HG02759 (cell line): Measurements from ENCODE around the gene AMIGO1.

ENCODE experiments used
- ATAC-seq: cut with Tn5 transposase; IDR thresholded peaks from one replicate; pipeline ENCODE4 v1.9.1; 2021; ENCODE audit warnings: mild to moderate bottlenecking, moderate library complexity; ENCODE audit not compliant: unreplicated experiment

AMIGO1 gene

GRCh38 chr1:109466125-109466451 lies 43.4 kb downstream of the AMIGO1 start:
- no peak for ATAC-seq

GRCh38 chr1:109457819-109458218 lies 51.7 kb downstream of the AMIGO1 start:
- ATAC-seq = no peak

GRCh38 chr1:109454497-109455133 lies 54.9 kb downstream of the AMIGO1 start:
- no peak for ATAC-seq
